HG02943 (cell line): Measurements from ENCODE around the gene AKAP12.
"Not testable (repeated sequence)": the region's sequence is repeated elsewhere in the genome, so short reads cannot be mapped to it uniquely, and the experiment has no call there.

Source experiments
- ATAC-seq: cut with Tn5 transposase; IDR thresholded peaks from one replicate; pipeline ENCODE4 v1.9.1; 2021; ENCODE audit warnings: mild to moderate bottlenecking, low read depth, moderate library complexity; ENCODE audit not compliant: unreplicated experiment

Gene AKAP12

DNA sequence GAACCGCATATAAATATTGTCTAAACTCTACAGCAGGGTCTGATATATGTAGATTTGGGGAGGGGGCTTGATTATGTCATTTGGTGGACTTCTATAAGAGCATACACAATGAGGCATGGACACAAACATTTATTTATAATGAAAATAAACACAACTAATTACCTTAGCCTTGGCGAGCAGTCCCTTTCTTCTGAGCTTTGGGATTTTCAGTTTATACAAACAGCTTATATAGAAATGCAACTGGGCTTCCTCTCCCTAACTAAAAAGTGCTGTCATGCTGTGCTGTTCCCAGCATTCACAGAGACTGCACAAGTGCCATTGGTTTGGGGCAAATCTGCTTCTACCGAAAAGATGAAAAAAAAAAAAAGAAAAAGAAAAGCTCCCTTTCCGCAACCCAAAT, 69.9 kb downstream of the AKAP12 start:
- ATAC-seq = no peak

DNA sequence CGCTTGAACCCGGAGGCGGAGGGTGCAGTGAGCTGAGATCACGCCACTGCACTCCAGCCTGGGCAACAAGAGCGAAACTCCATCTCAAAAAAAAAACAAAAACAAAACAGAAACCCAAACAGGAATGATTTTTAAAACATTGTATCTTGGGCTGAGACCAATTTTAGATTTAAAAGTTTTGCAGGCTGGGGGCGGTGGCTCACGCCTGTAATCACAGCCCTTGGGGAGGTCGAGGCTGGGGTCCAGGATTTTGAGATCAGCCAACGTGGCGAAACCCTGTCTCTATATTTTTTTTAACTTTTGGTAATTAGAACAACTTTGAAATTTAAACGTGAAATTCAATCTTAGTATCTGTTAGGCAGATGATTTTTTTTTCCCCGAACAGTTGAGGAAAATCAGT, 70.5 kb downstream of the AKAP12 start:
- ATAC-seq = no peak

DNA sequence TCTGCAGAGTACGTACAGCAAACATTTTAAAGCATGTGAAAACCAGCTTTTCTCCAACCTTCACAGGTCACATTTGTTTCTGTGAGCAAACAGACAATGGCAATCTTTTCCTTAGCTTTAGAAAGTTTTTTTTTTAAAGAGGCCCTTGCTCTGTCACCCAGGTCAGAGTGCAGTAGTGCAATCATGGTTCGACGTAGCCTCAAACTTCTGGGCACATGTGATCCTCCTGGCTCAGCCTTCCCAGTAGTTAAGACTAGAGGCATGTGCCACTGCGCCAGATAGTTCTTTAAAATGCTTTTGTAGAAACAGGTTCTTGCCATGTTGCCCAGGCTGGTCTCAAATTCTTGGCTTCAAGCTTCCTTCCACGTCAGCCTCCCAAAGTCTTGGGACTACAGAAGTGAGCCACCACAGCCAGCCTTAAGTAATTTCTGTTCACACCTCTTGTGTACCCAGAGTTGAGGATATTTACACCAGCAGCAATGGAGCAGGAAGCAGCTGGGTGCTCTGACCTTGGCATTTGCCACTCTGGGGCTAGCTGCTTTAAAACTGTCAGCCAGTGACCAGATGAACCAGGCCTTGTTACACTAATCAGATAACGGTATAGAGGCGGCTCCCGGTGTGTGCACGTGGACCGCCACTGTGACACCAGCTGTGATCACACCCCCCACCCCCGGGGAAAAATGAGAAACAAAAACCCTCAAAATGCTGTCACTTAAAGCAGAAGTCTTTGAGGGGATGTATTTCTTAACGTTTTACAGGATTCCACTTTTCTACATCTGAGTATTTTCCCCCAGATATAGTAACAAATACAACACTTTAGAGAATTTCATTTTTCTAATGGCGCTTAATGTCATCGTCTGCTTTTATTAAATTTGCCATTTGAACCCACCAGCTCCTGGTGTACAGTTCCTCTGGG, 71.3 kb downstream of the AKAP12 start:
- ATAC-seq = no peak

DNA sequence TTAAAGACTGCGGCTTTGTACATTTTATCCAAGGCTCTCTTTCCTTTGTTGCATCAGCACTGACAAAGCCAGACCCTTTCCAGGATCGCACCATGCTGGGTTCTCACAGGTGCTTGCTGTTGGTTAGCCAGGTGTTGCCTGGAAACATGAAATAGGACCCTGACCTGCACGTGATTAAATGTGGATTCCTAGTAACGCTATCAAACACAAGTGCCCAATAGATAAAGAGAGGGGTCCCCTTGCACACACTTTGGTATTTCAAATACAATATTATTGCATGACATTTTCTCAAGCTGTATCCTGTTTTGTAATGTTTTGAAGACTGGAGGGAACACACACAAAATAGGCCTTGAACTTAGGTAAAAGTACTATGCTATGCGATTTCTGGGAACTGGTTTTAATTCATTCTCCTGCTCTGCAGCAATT, 73.3 kb downstream of the AKAP12 start:
- ATAC-seq = no peak

DNA sequence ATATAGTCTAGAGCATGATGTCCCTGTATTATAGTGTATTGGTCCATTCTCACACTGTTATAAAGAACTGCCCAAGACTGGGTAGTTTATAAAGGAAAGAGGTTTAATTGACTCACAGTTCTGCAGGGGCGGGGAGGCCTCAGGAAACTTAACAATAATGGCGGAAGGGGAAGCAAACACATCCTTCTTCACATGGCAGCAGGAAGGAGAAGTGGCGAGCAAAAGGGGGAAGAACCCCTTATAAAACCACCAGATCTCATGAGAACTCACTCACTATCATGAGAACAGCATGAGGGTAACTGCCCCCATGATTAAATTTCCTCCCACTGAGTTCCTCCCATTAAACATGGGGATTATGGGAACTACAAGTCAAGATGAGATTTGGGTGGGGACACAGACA, 75.9 kb downstream of the AKAP12 start:
- not testable (repeated sequence) for ATAC-seq

DNA sequence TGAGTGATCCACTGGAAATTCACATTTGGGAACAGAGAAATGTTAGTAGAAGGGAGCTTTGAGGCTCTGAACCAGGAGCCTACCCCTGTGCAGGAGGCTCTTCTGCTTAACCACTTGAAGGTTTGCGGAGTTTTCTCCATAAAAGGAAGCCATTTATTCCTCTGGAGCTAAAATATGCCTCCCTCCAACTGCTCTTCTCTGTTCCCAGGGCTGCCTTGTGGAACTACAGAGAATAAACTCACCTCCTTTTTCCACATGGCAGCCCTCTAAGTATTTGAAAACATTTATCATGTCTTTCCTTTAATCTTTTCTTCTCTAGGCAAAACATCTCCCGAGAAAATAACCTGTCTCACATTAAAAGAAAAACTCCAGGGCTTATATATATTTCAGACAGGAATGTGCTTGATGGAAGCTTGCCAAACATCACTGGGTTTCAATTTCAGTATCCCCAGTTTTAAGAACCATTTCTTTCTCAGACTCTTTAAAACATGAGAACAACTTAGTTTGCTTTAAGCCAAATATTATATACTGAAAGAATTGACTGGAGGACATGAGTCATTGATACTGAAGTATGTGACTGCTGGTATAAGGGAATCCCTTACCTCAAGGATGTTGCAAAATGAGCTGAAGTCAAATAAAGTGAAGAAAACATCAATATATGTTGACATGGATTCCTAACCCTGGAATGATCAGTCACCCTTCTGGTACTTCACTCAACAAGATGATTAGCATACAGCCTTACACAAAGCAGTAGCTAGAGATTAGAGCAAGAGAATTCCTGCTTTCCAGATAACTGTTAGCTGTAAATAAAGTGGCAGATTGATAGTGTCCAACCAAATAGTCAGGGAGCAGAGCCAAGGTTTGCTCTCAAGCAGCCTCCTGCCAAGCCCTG, 77.6 kb downstream of the AKAP12 start:
- ATAC-seq = no peak

DNA sequence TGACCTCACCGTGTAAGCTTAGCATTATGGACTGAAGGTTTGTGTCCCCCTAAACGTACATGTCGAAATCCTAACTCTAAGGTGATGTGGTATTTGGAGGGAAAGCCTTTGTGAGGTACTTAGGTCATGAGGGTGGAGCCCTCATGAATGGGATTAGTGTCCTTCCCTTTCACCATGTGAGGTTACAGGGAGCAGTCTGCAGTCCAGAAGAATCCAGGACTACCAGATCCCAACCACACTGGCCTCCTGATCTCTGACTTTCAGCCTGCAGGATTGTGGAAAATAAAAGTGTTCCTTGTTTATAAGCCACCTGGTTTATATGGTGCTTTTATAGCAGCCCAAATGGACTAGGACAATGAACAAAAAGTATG, 78.2 kb downstream of the AKAP12 start:
- no peak for ATAC-seq

DNA sequence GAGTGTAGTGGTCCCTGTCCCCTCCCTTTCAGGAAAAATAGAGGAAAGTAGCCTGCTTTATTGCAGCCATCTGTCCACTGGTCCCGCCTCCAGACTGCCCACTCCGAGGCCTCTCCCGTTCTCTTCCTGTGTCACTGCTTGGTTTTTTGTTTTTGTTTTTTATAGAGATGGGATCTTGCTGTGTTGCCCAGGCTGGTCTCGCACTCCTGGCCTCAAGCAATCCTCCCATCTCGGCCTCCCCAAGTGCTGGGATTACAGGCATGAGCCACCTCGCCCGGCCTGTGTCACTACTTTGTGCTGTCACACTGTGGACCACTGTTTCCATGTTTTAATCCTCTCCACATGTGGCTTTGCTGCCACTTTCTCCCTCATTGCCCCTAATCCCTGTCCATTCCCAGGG, 80.4 kb downstream of the AKAP12 start:
- no peak for ATAC-seq

DNA sequence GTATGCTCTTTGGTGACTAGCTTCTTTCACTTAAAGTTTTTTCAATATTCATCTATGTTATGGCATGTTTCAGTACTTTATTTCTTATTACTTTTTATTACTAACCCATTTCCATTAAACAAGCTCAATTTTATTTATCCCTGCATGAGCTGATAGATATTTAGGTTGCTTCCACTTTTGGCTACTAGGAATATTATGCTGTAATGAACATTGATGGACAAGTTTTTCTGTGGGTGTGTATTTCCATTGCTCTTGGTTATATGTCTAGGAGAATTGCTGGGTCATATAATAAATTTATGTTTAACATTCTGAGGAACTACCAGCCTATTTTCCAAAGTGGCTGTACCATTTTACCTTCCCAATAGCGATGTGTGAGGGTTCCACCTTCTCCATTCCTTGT, 81.7 kb downstream of the AKAP12 start:
- no peak for ATAC-seq

DNA sequence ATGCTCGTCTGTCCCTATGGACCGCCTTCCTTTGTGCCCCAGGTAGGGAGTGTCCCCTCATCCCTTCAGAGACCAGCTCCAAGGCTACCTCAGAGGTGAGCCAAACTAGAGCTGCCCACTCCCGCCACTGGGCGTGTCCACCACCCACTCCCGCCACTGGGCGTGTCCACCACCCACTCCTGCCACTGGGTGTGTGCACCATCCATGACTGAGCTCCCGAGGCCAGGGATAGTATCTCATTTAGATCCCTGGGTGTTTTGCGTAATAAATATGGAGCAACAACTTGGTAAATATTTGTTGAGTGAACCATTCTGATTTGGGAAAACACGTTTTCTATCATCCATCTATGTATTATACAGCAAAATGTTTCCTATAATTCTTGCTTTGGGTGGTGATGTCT, 82.8 kb downstream of the AKAP12 start:
- no peak for ATAC-seq

DNA sequence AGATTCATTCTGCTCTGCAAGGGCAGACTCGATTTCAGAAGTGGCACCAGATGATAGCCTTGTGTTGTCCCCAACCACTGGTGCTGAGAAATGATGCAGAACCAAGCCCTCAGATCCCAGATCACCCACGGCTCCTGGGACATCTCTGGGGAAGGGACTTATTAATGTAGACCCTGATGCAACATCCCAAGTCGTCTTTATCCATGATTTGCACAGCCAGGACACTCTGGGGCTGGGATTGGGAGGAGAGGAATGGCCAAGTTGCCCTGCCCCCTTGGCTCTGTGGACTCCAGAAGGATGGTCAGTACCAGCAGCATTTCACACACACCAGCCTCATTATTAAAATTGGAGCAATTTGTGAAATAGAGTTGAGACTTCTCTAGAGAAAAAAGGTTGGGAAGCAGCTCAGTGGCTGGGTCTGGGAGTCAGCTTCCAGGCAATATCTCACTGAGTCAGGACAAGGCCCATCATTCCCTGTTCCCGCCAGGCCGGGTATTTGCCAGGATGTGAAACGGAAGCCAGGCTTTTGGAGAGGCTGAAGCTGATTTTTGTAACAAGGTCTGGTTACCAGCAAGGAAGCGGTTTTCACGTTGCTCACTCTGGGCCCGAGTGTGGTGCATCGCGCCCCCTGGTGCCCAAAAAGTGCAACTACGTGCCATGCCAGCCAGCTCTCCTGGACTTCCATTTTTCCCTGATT, 84.2 kb downstream of the AKAP12 start:
- ATAC-seq = peak; percentile 71

DNA sequence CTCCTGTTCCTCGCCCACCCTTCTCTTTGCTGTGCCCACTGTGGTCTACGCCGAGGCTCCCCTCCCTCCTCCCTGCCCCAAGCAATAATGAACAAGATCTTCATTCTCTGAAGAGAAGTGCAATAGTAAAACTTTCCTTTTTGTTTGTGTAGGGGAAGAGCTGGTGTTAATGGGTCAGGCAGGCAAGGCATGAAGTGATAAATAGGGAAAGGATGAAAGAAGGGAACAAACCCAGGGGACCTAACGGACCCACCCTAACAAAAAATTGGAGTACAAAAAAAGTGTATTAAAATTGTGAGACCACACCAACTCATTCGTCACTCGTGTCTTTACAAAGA, 84.7 kb downstream of the AKAP12 start:
- no peak for ATAC-seq

DNA sequence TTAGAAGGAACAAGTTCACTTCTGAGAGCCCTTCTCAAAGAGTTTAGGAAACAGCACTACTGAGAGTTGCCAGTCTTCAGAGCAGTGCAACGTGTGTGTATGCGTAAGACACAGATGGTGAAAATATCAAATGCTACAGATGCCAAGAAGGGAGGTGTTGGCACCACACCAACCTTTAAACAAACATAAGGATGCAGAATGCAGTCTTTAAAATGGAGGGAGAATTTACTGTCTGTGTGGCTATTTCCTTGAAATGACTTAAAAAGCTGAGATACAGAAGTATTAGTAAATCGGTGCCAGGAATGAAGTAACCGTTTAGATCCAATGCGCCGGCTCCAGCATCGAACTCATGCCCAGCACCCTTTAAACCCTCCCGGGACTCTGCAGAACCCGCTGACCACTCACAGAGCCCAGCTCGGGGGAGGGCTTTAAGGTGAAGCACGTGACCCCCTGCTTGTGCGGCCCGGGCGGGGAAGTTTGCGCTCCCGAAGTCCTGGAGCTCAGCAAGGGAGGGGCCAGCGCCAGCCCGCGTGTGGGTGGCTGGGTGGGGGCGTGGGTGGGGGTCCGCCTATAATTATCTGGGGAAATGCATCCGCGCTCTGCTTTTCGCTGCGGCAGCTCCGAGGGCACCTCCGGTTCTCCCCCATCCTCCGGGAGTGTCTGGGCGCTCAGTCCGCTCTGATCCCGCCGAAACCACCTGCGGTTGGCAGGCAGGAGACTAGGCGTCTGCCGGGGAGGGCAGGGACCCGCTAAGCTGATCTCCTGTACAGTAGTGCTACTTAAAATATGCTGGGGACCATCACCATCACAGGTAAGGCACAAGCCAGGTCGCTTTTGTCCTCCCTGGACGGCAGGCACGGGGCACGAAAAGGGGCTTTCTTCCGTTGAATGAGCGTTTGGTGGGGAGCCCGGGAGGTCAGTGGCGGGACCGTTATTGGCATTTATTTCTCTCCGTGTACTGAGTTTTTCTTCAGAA, 85.6 kb downstream of the AKAP12 start:
- no peak for ATAC-seq

DNA sequence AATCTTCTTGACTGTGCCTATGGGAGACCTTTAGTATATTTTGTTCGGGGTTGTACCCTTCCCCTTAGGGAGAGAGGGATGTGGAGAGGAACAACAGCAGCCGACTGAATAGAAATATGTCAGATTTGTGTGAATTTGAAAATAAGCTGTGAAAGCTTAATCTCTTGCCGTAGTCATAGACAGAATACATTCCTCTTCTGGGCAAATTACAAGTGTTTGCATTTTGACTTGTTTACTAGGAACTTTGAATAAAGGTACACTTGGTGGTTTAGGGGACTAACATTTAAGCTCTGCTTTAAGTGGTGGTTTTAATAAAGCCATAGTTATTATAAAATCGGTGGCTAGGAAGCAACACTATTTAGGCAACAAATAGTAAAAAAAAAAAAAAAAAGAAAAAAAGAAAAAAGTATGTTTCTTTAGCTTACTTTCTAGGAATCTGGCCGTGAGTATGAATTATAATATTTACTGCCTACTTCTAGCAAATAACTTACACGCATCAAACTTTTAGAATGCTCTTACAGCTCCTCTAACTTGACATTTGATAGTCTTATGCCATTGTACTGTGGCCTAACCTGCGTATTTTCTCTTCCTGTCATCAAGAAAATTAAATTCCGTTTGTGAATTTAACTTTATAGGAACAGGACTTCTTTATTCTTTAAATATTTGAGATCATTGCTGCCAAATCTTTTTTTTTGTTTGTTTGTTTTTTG, 86.5 kb downstream of the AKAP12 start:
- ATAC-seq = no peak

DNA sequence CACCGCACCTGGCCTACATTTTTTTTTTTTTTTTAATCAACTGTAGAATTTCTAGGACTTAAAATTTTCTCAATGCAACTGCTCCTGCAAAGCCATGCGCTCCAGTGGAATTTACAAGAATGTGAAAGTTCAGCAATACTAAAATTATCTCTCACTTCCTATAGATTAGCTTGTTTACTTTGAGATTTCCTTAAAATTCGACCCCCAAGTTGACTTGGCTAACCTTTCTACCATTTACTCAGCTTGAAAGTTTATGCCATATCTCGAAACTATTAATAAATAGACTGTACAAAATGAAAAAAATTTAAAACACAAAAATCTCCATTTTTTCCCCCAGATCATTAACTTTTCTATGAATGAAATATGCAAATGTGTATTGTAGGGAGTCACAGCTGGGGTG, 87.3 kb downstream of the AKAP12 start:
- ATAC-seq = no peak

DNA sequence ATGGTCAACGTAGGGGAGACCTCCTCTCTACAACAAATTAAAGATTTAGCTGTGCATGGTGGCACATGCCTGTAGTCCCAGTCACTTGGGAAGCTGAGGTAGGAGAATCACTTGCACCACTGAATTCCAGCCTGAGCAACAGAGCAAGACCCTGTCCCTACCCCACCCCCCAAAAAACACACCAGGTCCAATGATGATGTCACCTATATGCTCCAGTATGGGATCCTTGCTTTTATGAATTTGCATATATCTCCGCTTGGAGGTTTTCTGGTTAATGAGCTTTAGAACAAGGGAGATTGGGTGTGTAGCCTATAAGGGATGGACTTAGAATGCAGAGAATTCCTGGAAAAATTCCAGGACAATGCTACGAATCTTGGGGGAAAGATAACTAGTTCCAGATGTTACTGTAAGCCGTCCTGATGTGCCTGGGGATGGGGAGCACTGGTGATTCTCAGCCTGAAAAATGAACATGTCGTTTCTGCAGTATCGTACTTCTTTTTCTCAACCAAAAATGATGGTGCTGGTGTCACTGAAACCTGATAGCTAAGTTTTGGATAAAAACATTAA, 90.4 kb downstream of the AKAP12 start:
- no peak for ATAC-seq

DNA sequence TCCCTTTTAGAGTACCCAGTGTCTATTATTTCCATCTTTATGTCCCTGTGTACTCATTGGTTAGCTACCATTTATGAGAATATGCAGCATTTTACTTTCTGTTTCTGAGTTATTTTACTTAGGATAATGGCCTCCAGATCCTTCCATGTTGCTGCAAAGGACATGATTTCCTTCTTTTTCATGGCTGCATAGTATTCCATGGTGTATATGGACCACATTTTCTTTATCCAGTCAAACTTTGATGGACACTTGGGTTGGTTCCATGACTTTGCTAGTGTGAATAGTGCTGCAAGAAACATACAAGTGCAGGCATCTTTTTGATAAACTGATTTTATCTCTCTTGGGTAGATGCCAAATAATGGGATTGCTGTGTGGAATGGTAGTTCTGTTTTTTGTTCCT, 96.2 kb downstream of the AKAP12 start:
- no peak for ATAC-seq

DNA sequence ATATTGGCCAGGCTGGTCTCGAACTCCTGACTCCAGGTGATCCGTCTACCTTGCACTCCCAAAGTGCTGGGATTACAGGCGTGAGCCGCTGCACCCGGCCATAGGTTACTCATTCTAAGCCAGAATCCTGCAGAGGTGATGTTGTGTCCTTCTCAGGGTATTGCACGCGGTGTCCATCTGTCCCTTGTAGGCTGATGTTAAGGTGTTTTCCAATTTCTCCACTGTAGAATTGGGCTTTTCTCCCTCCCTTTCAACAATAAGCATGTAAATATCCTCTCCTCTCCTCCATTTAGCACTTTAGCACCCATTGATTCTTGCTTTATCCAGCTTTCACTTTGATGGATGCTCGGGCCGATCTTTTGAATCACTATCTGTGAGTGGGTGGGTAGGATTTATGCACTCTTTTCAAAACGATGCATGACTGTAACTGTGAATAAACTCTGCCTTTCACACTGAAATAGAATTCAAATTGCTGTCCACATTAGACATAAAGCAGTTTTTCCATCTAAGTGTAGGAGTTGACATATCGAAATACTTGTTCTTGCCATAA, 99.0 kb downstream of the AKAP12 start:
- no peak for ATAC-seq

DNA sequence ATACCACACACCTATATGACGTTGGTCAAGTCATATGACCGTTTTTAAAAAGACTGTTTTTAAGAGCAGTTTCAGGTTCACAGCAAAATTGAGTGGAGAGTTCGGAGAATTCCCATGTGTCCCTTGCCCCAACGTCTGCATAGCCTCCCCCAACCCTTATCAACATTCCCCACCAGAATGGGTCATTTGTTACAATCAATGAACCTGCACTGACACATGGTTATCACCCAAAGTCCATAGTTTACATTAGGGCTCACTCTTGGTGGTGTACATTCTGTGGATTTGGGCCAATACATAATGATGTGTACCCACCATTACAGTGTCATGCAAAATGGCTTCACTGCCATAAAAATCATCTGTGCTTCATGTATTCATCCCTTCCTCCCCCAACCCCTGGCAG, 99.6 kb downstream of the AKAP12 start:
- ATAC-seq = no peak
